Fibroblast of skin of right biceps (primary cell): ENCODE results near the gene MIOX.

ENCODE experiments used
- DNase-seq: peaks from one replicate; pipeline ENCODE4 v3.0.0-alpha.2; 2013

MIOX gene

GRCh38 chr22:50473855-50474671 is 12.6 kb upstream of the MIOX start:
- DNase-seq, result peak; percentile 46

- DNase-seq, result peak; percentile 87
Observed at GRCh38 chr22:50474710-50475651, 11.7 kb upstream of the MIOX start, which contains the start of gene SBF1. SBF1 (minus strand) TSS chr22:50475035; CDS start chr22:50474840, 195 bp downstream.

GRCh38 chr22:50475652-50476002 is 11.0 kb upstream of the MIOX start:
- no peak for DNase-seq

GRCh38 chr22:50476868-50477267 is 9.8 kb upstream of the MIOX start:
- no peak for DNase-seq

- DNase-seq, result no peak
Observed at GRCh38 chr22:50477923-50478322, 8.7 kb upstream of the MIOX start.

- DNase-seq, result no peak
Observed at GRCh38 chr22:50479721-50480120, 6.9 kb upstream of the MIOX start.

GRCh38 chr22:50481045-50481439 is 5.6 kb upstream of the MIOX start:
- DNase-seq, result no peak

GRCh38 chr22:50481440-50482106 is 5.1 kb upstream of the MIOX start, which contains the start of gene ADM2:
ADM2 (plus strand) TSS chr22:50481543; CDS start chr22:50481848, 305 bp downstream.
- DNase-seq, result peak; percentile 41

- no peak for DNase-seq
Observed at GRCh38 chr22:50482107-50483074, 4.3 kb upstream of the MIOX start.

- no peak for DNase-seq
Observed at GRCh38 chr22:50483106-50483505, 3.6 kb upstream of the MIOX start.

GRCh38 chr22:50483556-50483955 is 3.1 kb upstream of the MIOX start:
- DNase-seq, result no peak

GRCh38 chr22:50483977-50484853 is 2.4 kb upstream of the MIOX start:
- no peak for DNase-seq

- DNase-seq, result no peak
Observed at GRCh38 chr22:50485221-50486131, 1.2 kb upstream of the MIOX start.

GRCh38 chr22:50487290-50488005 is 789 bp downstream of the MIOX start:
- DNase-seq, result no peak

- no peak for DNase-seq
Observed at GRCh38 chr22:50488006-50488677, 1.5 kb downstream of the MIOX start.

GRCh38 chr22:50488886-50489285 is 2.2 kb downstream of the MIOX start:
- DNase-seq, result no peak

GRCh38 chr22:50489363-50490243 is 2.9 kb downstream of the MIOX start:
- no peak for DNase-seq
